Vagina (tissue), 2 donors: Measurements from ENCODE around the gene KRT13. TPM values are rescaled to one million over a fixed set of nuclear protein-coding genes. Genes with fewer than 3 reads are reported as not detected.

Experiments used
- DNase-seq, 2 donors: peaks; one replicate each; pipeline ENCODE4 v3.0.0-alpha.2; 2017; ENCODE audit errors: extremely low spot score in 2 of 2
- H3K27ac ChIP-seq: fragments of 200-600 bp; sonication (generic); one replicate; pipeline ENCODE4 v1.5.1; 2019
- H3K27me3 ChIP-seq: fragments of 200-600 bp; sonication (generic); one replicate; pipeline ENCODE4 v1.5.1; 2019
- H3K36me3 ChIP-seq, 2 donors: fragments of 200-600 bp; sonication (generic); one replicate each; pipeline ENCODE4 v1.5.1; 2017 to 2019
- H3K4me1 ChIP-seq: fragments of 200-600 bp; sonication (generic); one replicate; pipeline ENCODE4 v1.5.1; 2019
- H3K4me3 ChIP-seq, 2 donors: fragments of 200-600 bp; sonication (generic); 1 replicate in 1 of 2; 2 replicates in 1 of 2; pipeline ENCODE4 v1.5.1; 2016 to 2019
- H3K9me3 ChIP-seq: fragments of 200-600 bp; sonication (generic); one replicate; pipeline ENCODE4 v1.5.1; 2019
- CTCF ChIP-seq, 3 experiments: fragments of 450-650 bp in 2 of 3; fragments of 200-600 bp in 1 of 3; sonication (generic) in 1 of 3; IDR thresholded peaks; one replicate each; pipeline ENCODE4 v1.5.1; 2017 to 2019; ENCODE audit warnings: antibody characterized with exemption in 3 of 3, mild to moderate bottlenecking in 2 of 3, moderate library complexity in 2 of 3
- POLR2A ChIP-seq, 2 donors: fragments of 450-650 bp; IDR thresholded peaks; one replicate each; pipeline ENCODE4 v1.6.1; 2017; ENCODE audit warnings: antibody characterized with exemption in 2 of 2, mild to moderate bottlenecking in 2 of 2, moderate library complexity in 2 of 2
- POLR2AphosphoS5 ChIP-seq, 2 donors: sonication (generic); formaldehyde crosslinking; IDR thresholded peaks; one replicate each; pipeline ENCODE4 v1.9.0; 2017; ENCODE audit warnings: antibody characterized with exemption in 2 of 2, mild to moderate bottlenecking in 2 of 2, low read depth in 1 of 2; ENCODE audit not compliant: insufficient read depth in 1 of 2
- intact Hi-C: fragments of 100-400 bp; cut with DNase I; formaldehyde crosslinking; loops from one replicate; pipeline ENCODE4 v1.15.1; 2023
- total RNA-seq: library from RNA; depleted of rRNA; stranded (reverse); fragments of >200 nt; gene quantifications from one replicate; pipeline ENCODE4 v1.2.3, GENCODE V29; 2016

The KRT13 gene
- total RNA-seq, 1 donor from 2014 or later = 10,968 TPM

GRCh38 chr17:41467561-41467960 is 37.9 kb downstream of the KRT13 start:
- H3K4me3 ChIP-seq = no peak overlapping the region
- TF ChIP-seq POLR2A (IDR thresholded peaks at IDR 0.05) (no peak), CTCF (IDR thresholded peaks at IDR 0.05) (no peak), POLR2AphosphoS5 (IDR thresholded peaks at IDR 0.05; ENCODE audit: insufficient read depth in 1 of 2, low read depth in 1 of 2) (no peak)
- H3K9me3 ChIP-seq = no peaks in the 10 kb centered on the region
- intact Hi-C loops = no loop called here
- no peak overlapping the region for H3K27ac ChIP-seq
- H3K36me3 ChIP-seq = no peaks in the 10 kb centered on the region
- peaks cover 36% of the 10 kb centered on the region for H3K4me1 ChIP-seq
- no peak for DNase-seq
- H3K27me3 ChIP-seq = no peaks in the 10 kb centered on the region

GRCh38 chr17:41466988-41467387 is 38.4 kb downstream of the KRT13 start, which contains the start of gene KRT32:
Gene KRT32, minus strand, starts transcription at chr17:41467386. Its CDS starts 61 bp downstream, at chr17:41467325.
- Histone ChIP-seq H3K9me3 (no peaks in the 10 kb centered on the region), H3K4me3 (no peak within 1 kb of the TSS), H3K36me3 (no peaks in the 10 kb centered on the region), H3K27me3 (no peaks in the 10 kb centered on the region), H3K27ac (no peak within 1 kb of the TSS), H3K4me1 (peaks cover 36% of the 10 kb centered on the region)
- intact Hi-C loops = no loop called here
- TF ChIP-seq POLR2AphosphoS5 (IDR thresholded peaks at IDR 0.05; ENCODE audit: insufficient read depth in 1 of 2, low read depth in 1 of 2) (no peak), CTCF (IDR thresholded peaks at IDR 0.05) (no peak), POLR2A (IDR thresholded peaks at IDR 0.05) (no peak)
- no peak for DNase-seq

DNA sequence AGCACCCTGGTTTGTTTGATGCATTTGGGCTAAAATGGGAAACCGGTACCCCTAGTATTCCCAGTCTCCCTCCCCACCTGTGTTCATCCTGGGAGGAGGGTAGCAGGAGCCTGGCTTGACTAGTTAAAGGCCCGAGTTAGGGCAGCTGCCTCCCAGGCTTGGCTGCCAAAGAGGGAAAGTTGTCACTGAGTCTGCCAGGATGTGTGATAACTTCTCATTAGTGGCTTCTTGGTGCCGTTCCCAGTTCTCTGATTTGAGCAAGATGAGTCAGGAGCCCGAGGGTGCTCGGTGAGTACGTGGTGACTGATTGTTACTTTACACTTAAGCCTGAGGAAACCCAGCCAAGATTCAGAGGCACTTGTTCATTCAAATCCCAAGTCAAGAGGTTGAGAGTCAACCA is 40.7 kb downstream of the KRT13 start:
- Histone ChIP-seq H3K4me3 (no peak overlapping the region), H3K27ac (no peak overlapping the region)
- no peak for DNase-seq

GRCh38 chr17:41464173-41464572 is 41.2 kb downstream of the KRT13 start:
- Histone ChIP-seq H3K9me3 (no peaks in the 10 kb centered on the region), H3K4me3 (no peak overlapping the region), H3K27me3 (no peaks in the 10 kb centered on the region), H3K27ac (no peak overlapping the region), H3K36me3 (no peaks in the 10 kb centered on the region), H3K4me1 (peaks cover 36% of the 10 kb centered on the region)
- no peak for TF ChIP-seq CTCF (IDR thresholded peaks at IDR 0.05)
- no peak for DNase-seq
- intact Hi-C loops = no loop called here

More for the DNA sequence above, 40.7 kb downstream of the KRT13 start:
- H3K9me3 ChIP-seq = no peaks in the 10 kb centered on the region
- H3K4me1 ChIP-seq = peaks cover 36% of the 10 kb centered on the region
- no peaks in the 10 kb centered on the region for H3K36me3 ChIP-seq
- H3K27me3 ChIP-seq = no peaks in the 10 kb centered on the region
- no peak for TF ChIP-seq POLR2A (IDR thresholded peaks at IDR 0.05)
- peak in 1 of 2 donors; percentile 81 for TF ChIP-seq POLR2AphosphoS5 (IDR thresholded peaks at IDR 0.05; ENCODE audit: insufficient read depth in 1 of 2, low read depth in 1 of 2)
- no peak for TF ChIP-seq CTCF (IDR thresholded peaks at IDR 0.05)
- intact Hi-C loops = no loop called here

DNA sequence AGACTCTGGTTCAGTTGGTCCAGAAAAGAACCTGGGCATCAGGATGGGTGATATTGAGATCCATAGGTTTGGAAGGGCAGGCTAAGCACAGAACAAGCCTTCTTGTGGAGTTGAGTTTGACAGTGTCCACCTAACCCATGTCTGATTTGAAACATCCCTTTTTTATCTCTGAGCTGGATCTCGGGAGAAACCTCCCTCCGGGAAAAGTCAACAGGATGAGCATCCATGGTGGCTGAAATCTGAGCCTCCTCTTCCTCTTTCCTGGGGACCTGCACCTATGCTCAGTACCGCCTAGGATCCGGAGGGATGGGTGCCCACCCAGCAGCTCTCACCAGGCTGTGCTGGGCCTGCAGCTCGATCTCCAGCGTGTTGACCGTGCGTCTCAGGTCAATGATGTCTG is 41.7 kb downstream of the KRT13 start:
- Histone ChIP-seq H3K27ac (no peak overlapping the region), H3K4me1 (peaks cover 36% of the 10 kb centered on the region), H3K4me3 (no peak overlapping the region), H3K9me3 (no peaks in the 10 kb centered on the region), H3K36me3 (no peaks in the 10 kb centered on the region), H3K27me3 (no peaks in the 10 kb centered on the region)
- intact Hi-C loops = no loop called here
- no peak for TF ChIP-seq POLR2A (IDR thresholded peaks at IDR 0.05)
- no peak for TF ChIP-seq CTCF (IDR thresholded peaks at IDR 0.05)
- no peak for TF ChIP-seq POLR2AphosphoS5 (IDR thresholded peaks at IDR 0.05; ENCODE audit: insufficient read depth in 1 of 2, low read depth in 1 of 2)
- no peak for DNase-seq
